ENCODE results near the gene PIGU. TPM values are rescaled to one million over a fixed set of nuclear protein-coding genes. Genes with fewer than 3 reads are reported as not detected.
"Not testable (repeated sequence)": the region's sequence is repeated elsewhere in the genome, so short reads cannot be mapped to it uniquely, and the experiment has no call there.

Gene PIGU
- total RNA-seq, 1 donor from 2014 or later = 5.5 TPM

DNA sequence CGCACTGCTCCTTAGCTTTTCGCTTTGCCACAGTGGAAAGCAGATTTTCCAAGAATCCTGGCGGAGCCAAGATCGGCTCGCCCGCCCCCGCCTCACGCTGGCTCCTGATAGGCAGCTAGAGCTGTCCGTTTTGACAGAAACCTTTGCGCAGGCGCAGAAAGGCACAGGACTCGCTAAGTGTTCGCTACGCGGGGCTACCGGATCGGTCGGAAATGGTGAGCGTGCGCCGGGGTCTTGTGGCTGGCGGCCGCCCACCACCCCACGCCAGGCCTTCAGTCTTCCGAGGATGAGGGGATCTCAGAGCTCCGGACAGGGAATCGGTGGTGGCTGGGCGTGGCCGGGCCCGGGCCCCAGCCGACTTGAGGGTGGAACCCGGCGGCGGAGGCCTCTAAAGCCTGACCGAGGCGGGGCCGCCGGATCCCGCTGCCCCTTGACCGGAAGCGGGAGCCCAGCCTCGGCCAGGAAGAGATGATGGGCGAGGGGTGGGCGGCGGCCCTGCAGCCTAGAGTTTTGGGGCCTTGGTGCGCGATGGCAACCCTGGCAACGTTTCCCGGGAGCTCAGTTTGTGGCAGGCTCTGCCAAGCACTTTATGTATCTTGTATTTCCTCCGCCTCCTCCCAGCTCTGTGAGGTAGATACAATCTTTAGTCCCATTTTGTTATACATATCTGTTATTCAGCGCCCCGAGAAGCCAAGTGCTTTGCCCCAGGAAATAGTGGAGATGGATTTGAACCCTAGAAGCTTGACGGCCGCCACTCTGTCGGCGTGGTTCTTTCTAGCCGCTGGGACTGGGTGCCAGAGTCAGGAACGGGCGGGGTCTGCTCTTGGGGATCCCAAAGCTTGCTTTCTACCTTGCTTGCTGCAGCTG, 160.4 kb downstream of the PIGU start, which contains the start of gene DYNLRB1:
TSS of gene DYNLRB1 (plus strand) at position 176 of the 867 bp plus-strand sequence. CDS start at position 213, 37 bp downstream.
- peaks cover 2% of the 10 kb centered on the region for H3K36me3 ChIP-seq (ENCODE audit: control insufficient read depth, insufficient read depth, low read length)
- FAIRE-seq (no peak), DNase-seq (ENCODE audit: low read depth) (peak; percentile 86)
- no peak for TF ChIP-seq CTCF (IDR thresholded peaks at IDR 0.05; ENCODE audit: insufficient read depth, low read length, severe bottlenecking)
- H3K4me3 ChIP-seq (ENCODE audit: low read depth, low read length) = peak within 1 kb of the TSS; percentile 92
- H3K27me3 ChIP-seq (ENCODE audit: control insufficient read depth, insufficient read depth, low read length) = no peaks in the 10 kb centered on the region

- peak overlapping the region; percentile 92 for H3K4me3 ChIP-seq (ENCODE audit: low read depth, low read length)
- H3K36me3 ChIP-seq (ENCODE audit: control insufficient read depth, insufficient read depth, low read length) = peaks cover 1% of the 10 kb centered on the region
- DNase-seq (ENCODE audit: low read depth) (peak; percentile 74), FAIRE-seq (no peak)
- no peak for TF ChIP-seq CTCF (IDR thresholded peaks at IDR 0.05; ENCODE audit: insufficient read depth, low read length, severe bottlenecking)
- H3K27me3 ChIP-seq (ENCODE audit: control insufficient read depth, insufficient read depth, low read length) = no peaks in the 10 kb centered on the region
These were observed 161.2 kb downstream of the PIGU start for GRCh38 chr20:34515484-34516246.

GRCh38 chr20:34514897-34515483, 161.9 kb downstream of the PIGU start:
- DNase-seq (ENCODE audit: low read depth) (no peak), FAIRE-seq (no peak)
- H3K27me3 ChIP-seq (ENCODE audit: control insufficient read depth, insufficient read depth, low read length) = no peaks in the 10 kb centered on the region
- H3K36me3 ChIP-seq (ENCODE audit: control insufficient read depth, insufficient read depth, low read length) = peaks cover 2% of the 10 kb centered on the region
- H3K4me3 ChIP-seq (ENCODE audit: low read depth, low read length) = peak overlapping the region; percentile 92
- TF ChIP-seq CTCF (IDR thresholded peaks at IDR 0.05; ENCODE audit: insufficient read depth, low read length, severe bottlenecking) = no peak

DNA sequence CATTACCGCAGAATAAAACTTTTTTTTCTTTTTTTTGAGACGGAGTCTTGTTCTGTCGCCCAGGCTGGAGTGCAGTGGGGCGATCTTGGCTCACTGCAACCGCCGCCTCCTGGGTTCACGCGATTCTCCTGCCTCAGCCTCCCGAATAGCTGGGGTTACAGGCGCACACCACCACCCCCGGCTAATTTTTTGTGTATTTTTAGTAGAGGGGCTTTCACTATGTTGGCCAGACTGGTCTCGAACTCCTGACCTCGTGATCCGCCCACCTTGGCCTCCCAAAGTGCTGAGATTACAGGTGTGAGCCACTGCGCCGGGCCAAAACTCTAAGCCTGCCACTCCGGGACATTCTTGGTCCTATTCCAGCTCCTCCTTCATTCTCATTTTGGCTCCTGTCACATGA, 162.9 kb downstream of the PIGU start:
- H3K4me3 ChIP-seq (ENCODE audit: low read depth, low read length); DNase-seq (ENCODE audit: low read depth); FAIRE-seq; H3K36me3 ChIP-seq (ENCODE audit: control insufficient read depth, insufficient read depth, low read length); H3K27me3 ChIP-seq (ENCODE audit: control insufficient read depth, insufficient read depth, low read length): not testable (repeated sequence)

DNA sequence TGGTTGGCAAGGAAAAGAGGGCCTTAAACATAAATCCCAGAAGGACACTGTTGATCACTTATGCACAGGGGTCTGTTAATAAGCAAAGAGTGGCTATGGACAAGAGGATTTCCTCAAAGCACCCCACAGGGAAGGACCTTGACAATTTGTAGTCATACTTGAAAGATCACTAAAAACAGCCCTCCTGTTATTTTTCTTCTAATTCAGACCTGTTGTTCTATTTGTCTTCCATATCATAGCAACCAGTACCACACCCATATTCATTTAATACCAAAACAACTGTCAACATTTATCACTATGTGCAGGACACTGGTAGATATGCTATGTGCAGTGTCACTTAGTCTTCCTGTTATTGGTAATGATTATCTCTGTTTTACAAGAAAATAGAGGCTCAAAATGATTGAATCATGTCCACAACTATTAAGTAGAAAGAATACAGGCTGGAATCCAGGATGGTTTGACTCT, 163.9 kb downstream of the PIGU start:
- no peak overlapping the region for H3K4me3 ChIP-seq (ENCODE audit: low read depth, low read length)
- TF ChIP-seq CTCF (IDR thresholded peaks at IDR 0.05; ENCODE audit: insufficient read depth, low read length, severe bottlenecking) = no peak
- no peak for FAIRE-seq
- DNase-seq (ENCODE audit: low read depth) = peak; percentile 15
- no peaks in the 10 kb centered on the region for H3K27me3 ChIP-seq (ENCODE audit: control insufficient read depth, insufficient read depth, low read length)
- H3K36me3 ChIP-seq (ENCODE audit: control insufficient read depth, insufficient read depth, low read length) = peaks cover 2% of the 10 kb centered on the region
